22Rv1 (cell line): ENCODE measurements around the gene CENPH.
"Not testable (repeated sequence)": the region's sequence is repeated elsewhere in the genome, so short reads cannot be mapped to it uniquely, and the experiment has no call there.

Experiments used
- H3K27ac ChIP-seq: fragments of 450-650 bp; 2 replicates; pipeline ENCODE4 v1.5.1; 2017
- CTCF ChIP-seq: fragments of 450-650 bp; IDR thresholded peaks from 2 replicates; pipeline ENCODE4 v1.5.1; 2017; ENCODE audit warnings: mild to moderate bottlenecking
- ZFX ChIP-seq: fragments of 450-650 bp; IDR thresholded peaks from 2 replicates; pipeline ENCODE4 v1.6.1; 2017; ENCODE audit warnings: antibody characterized with exemption, borderline replicate concordance

The CENPH gene

GRCh38 chr5:69158039-69158438 is 31.3 kb upstream of the CENPH start:
- TF ChIP-seq CTCF (no peak), ZFX (no peak)
- 0 out of 2 replicates have a peak overlapping the region, but pooled peaks have one; percentile 2 for H3K27ac ChIP-seq

GRCh38 chr5:69160651-69161050 is 28.7 kb upstream of the CENPH start:
- TF ChIP-seq ZFX (no peak), CTCF (no peak)
- no peak overlapping the region for H3K27ac ChIP-seq

GRCh38 chr5:69166686-69167492 is 22.5 kb upstream of the CENPH start, which contains the start of gene CCNB1:
Gene CCNB1, plus strand, starts transcription at chr5:69167150. Its CDS starts 113 bp downstream, at chr5:69167263.
- TF ChIP-seq CTCF (no peak), ZFX (no peak)
- H3K27ac ChIP-seq, result peak within 1 kb of the TSS; percentile 82

GRCh38 chr5:69167493-69167855 is 21.9 kb upstream of the CENPH start:
- H3K27ac ChIP-seq, result peak overlapping the region; percentile 82
- TF ChIP-seq ZFX, result no peak
- TF ChIP-seq CTCF, result no peak

GRCh38 chr5:69167929-69168328 is 21.5 kb upstream of the CENPH start:
- TF ChIP-seq ZFX (no peak), CTCF (no peak)
- peak overlapping the region; percentile 82 for H3K27ac ChIP-seq

GRCh38 chr5:69170495-69170894 is 18.9 kb upstream of the CENPH start:
- TF ChIP-seq ZFX, result no peak
- TF ChIP-seq CTCF, result no peak
- H3K27ac ChIP-seq, result no peak overlapping the region

- no peak overlapping the region for H3K27ac ChIP-seq
- no peak for TF ChIP-seq ZFX
- no peak for TF ChIP-seq CTCF
Observed at GRCh38 chr5:69170969-69171368, 18.4 kb upstream of the CENPH start.

GRCh38 chr5:69181659-69182293 is 7.6 kb upstream of the CENPH start:
- H3K27ac ChIP-seq, result not testable (repeated sequence)
